ENCODE data around the gene FCGR3B.
"Not testable (repeated sequence)": the region's sequence is repeated elsewhere in the genome, so short reads cannot be mapped to it uniquely, and the experiment has no call there.

FCGR3B gene

DNA sequence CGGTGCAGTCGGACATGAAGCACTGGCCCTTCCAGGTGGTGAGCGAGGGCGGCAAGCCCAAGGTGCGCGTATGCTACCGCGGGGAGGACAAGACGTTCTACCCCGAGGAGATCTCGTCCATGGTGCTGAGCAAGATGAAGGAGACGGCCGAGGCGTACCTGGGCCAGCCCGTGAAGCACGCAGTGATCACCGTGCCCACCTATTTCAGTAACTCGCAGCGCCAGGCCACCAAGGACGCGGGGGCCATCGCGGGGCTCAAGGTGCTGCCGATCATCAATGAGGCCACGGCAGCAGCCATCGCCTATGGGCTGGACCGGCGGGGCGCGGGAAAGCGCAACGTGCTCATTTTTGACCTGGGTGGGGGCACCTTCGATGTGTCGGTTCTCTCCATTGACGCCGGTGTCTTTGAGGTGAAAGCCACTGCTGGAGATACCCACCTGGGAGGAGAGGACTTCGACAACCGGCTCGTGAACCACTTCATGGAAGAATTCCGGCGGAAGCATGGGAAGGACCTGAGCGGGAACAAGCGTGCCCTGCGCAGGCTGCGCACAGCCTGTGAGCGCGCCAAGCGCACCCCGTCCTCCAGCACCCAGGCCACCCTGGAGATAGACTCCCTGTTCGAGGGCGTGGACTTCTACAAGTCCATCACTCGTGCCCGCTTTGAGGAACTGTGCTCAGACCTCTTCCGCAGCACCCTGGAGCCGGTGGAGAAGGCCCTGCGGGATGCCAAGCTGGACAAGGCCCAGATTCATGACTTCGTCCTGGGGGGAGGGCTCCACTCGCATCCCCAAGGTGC, 24.2 kb downstream of the FCGR3B start:
- not testable (repeated sequence) for DNase-seq

DNA sequence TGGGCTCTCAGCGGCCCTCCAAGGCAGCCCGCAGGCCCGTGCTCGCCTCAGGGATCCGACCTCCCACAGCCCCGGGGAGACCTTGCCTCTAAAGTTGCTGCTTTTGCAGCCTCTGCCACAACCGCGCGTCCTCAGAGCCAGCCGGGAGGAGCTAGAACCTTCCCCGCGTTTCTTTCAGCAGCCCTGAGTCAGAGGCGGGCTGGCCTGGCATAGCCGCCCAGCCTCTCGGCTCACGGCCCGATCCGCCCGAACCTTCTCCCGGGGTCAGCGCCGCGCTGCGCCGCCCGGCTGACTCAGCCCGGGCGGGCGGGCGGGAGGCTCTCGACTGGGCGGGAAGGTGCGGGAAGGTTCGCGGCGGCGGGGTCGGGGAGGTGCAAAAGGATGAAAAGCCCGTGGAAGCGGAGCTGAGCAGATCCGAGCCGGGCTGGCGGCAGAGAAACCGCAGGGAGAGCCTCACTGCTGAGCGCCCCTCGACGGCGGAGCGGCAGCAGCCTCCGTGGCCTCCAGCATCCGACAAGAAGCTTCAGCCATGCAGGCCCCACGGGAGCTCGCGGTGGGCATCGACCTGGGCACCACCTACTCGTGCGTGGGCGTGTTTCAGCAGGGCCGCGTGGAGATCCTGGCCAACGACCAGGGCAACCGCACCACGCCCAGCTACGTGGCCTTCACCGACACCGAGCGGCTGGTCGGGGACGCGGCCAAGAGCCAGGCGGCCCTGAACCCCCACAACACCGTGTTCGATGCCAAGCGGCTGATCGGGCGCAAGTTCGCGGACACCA, 25.0 kb downstream of the FCGR3B start:
- peak in 8 of 58 donors; percentile 5 to 57 (median 28) for DNase-seq

DNA sequence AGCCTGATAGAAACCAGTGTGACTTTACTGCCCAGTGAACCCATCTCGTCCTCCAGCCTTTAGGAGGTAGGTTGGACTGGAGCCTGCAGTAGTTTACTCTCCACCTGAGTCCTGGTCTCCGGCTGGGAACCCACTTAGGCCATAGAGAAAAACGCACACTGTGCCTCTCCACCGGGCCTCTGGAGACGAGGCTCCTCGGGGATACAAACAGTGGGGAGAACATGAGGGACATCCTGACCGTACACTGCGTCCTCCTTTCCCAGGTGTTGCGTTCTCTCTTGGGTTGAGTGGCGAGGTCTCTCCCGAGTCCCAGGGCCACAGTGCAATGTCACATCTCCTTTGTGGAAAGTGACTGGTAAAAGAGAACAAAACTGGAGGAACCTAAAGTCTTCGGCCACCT, 26.0 kb downstream of the FCGR3B start:
- DNase-seq = not testable (repeated sequence)

DNA sequence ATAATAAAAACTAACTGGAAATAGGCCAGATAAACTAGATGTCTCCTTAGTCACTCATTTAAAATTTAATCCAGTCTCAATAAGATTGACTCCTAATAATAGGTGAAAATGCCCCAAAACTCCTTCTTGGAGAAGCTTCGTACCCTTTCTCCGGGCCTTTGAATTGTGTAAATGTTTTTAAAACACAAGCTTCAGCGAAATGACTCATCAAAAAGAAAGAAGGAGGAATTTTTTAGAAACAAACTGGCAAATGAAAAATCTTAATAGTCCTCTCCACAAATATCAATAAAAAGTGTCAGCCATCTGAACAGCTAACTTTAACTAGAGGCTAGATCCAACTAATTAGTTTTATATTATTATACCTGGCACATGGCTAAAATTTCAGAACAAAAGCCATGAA, 33.9 kb downstream of the FCGR3B start:
- not testable (repeated sequence) for DNase-seq

DNA sequence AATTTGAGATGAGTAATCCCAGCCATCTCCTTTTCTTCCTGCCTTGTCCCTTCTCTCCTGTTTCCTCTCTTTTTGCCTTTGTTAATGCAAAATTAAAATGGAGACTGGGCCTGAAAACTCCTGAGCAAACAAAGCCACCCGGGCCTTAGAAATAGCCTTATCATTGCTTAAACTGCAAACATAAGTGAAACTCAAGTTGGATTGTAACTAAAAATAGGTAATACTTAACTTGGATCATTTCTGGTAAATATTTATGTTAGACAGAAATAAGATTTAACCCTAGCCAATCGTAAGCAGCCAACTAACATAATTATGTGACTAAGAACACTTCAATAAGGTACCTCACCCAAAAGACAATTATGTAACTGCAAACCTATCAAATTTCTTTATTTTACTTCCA, 35.4 kb downstream of the FCGR3B start:
- DNase-seq = not testable (repeated sequence)

DNA sequence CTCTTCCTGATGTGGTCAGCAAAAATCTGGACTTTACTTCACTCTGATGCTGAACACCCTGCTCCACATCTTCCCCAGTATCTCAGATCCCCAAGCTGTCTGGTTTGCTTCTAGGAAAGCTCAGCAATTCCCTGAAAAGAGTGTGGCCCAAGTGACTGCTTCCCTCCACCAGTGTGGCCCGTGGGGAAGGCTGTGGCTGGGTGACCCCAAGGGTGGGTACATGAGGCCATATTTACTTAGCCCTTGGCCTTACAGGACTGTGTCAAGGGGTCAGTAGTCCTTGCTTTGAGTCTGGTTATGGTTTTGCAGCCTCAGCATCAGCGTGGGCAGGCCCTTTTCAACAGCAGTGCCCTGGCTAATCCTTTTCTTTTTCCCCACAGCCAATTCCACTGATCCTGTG, 35.8 kb downstream of the FCGR3B start:
- DNase-seq = not testable (repeated sequence)

DNA sequence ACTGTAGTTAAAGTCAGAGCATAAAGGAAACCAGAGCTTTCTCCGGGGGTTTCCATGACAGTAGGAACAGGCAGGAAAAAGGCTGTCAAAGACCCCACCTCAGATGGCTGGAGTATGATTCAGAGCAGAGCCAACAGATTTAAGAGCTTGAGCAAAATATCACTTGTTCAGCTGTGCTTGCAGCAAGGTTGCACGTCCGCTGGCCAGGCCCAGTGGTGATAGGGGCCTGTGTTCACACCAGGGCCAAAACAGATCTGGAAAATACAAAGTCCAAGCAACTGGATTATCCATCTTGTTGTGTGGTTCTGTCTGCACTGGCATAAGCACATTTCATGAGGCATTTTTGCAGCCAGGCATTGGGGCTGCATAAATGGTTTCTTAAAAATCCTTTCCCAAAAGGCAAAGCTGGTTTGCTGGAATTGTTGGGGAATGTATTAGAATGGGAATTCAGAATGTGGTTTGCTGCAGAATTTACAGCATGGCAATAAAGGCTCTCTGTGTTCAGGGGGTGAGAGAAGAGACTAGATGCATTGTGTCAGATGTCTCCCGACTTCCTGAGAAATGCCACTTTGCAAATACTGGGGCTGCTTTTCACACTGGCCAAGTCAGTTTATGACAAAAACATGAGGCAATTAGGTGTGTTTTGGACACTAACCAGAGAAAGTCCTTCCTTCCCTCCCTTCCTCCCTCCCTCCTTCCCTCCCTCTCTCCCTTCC, 36.5 kb downstream of the FCGR3B start:
- DNase-seq = peak in 5 of 58 donors; percentile 8 to 51 (median 25)

DNA sequence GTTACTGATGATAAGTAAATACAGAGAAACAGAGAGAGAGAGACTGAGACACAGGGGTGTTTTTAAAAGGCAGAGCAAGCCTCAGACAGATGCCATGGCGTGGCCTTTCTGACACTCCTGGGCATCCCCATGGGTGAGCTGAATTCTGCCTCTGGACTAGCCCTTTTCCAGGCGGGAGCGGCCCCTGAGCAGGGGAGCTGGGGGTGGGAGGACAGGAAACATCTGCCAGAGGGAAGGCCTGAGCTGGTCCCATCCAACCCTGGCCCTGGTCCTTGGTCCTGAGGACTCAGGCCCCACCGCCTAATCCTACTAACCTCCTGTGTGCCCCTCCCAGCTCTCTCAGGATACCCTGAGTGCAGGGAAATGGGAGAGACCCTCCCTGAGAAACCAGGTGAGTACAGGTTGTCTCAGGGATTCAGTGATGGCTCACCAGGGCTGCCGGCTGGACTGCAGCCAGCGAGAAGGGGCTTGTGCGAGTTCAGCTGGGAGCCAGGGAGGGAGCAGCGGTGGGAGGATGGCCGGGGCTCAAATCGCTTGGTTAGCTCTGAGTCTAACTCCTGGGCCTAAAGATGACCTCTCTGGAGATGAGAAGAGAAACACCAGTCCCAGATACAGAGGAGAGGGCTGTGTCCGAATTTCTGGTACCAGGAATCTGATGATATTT, 37.8 kb downstream of the FCGR3B start:
- not testable (repeated sequence) for DNase-seq

DNA sequence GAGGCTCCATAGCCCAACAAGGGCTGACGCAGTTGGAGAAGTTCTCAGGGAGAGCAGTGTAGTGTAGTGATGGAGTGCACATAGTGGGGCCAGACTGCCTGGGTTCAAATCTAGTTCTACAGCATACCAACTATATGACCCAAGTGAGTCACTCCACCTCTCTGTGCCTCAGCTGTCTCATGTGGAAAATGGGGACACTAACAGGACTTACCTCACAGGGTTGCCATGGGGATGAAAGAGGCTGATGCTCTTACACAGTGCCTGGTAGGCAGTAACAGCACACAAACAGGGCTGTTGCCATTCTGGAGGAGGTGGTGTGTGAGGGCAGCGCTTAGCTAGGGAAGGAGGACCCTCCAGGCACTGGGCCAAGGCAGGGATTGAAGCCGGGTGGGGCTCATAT, 38.4 kb downstream of the FCGR3B start:
- not testable (repeated sequence) for DNase-seq

DNA sequence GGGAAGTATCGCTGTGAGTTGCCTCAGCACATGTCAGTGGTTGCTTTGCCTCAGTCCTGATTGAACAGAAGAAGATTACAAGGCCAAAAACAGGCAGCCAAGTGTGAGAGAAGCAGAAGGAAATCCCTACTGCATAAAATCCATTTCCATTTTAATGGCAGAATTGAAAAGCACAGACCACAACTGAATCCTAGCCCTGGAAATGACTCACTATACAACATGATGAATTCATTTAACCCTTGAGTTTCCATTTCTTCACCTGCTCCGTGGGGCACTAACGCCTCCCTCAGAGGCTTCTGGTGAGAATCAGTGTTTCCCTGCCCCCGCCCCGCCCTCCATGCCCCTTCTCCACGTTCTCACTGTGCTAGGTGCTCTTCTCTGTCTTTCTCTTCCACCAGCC, 41.1 kb downstream of the FCGR3B start:
- DNase-seq = not testable (repeated sequence)

DNA sequence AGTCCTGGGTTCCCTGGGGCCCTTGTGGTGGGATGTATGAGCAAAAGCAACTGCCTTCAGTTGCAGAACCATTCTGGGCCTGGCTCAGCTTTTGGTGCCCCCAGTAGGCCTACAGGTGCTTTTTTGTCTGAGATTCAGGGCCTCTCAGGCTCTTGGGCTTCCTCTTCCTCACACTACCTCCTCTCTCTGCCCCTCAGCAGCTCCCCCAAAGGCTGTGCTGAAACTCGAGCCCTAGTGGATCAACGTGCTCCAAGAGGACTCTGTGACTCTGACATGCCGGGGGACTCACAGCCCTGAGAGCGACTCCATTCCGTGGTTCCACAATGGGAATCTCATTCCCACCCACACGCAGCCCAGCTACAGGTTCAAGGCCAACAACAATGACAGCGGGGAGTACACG, 41.6 kb downstream of the FCGR3B start:
- not testable (repeated sequence) for DNase-seq

DNA sequence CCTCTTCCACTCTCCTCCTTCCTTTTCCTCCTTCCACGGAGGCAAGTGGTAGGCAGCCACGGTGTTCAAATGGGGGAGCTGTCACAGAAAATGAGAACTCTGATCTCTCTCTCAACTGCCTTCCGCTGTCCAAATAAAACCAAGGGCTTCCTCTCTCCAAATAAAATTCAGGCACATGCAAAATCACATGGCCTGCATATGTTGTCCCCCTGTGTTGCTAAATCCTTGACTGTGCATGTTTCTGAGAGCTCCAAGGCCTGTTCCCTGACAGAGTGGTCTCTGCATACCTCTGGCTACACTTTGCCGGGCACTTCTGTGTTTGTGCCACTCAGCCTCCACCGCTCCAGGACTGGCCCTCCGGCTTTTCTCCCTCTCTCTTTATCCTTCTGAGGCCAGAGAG, 42.4 kb downstream of the FCGR3B start:
- not testable (repeated sequence) for DNase-seq

DNA sequence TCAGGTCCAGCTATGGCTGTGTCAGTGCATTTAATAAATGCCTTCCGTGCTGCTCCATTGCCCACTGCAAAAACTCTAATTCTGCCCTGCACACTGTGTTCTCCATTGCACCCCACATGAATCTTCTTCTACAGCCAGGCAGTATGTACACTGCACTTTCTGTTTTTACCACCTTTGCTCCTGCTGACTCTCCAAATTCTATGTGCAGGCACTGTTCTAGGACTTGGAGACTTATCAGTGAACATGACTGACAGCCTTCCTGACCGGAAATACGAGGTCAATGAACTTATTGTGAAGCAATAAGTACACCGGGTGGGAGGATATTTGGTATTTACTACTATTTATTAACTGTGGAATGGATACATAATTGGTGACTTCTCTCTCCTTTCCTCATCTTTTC, 48.1 kb downstream of the FCGR3B start:
- DNase-seq = not testable (repeated sequence)

DNA sequence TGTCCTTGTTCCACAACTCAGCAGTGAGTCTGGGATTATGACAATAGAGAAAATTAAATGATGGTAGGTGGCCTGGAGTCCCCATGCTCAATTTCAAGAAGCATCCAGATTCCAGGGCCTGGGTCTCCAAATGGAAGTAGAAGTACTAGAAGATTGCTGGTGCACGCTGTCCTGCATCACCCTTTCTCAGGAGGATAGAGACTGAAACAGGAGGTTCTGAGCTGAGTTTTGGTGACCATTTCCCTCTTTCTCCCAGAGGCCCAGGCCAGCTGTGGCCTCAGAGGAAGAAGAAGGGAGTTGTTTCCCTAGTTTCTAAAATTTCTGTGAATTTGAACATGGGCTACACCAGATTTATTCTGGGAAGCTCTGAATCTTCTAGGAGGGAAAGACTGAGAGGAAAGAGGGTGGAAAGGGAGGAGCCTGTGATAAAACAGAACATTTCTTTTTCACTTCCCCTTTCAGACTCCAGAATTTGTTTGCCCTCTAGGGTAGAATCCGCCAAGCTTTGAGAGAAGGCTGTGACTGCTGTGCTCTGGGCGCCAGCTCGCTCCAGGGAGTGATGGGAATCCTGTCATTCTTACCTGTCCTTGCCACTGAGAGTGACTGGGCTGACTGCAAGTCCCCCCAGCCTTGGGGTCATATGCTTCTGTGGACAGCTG, 50.0 kb downstream of the FCGR3B start:
- DNase-seq = not testable (repeated sequence)

DNA sequence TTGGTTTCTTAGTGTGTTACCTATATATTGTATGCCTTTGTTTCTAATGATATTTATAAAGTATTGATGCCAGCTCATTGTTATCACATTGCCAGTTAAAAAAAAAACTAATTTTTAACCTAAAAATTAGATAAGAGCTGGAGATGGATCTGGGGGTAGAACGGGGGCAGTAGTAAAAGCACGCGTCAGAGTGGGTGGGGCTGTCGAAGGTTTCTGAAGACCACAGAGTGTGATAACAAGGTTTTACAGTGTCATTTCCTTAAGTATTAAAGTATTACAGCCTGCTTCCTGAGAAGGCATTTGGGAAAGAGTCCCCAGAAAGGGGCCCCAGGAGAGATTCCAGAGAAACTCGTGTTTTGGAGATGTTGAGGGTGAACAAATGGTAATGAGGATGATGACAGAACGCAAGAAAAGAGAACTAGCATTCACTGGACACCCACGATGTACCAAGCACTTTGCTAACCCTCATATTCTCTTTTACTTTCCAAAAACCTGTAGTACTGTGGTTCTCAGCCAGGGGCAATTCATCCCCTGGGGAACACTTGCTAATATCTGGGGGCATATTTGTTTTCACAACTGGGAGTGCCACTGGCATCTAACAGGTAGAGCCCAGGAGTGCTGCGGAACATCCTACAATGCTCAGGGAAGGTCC, 51.0 kb downstream of the FCGR3B start:
- DNase-seq = not testable (repeated sequence)

DNA sequence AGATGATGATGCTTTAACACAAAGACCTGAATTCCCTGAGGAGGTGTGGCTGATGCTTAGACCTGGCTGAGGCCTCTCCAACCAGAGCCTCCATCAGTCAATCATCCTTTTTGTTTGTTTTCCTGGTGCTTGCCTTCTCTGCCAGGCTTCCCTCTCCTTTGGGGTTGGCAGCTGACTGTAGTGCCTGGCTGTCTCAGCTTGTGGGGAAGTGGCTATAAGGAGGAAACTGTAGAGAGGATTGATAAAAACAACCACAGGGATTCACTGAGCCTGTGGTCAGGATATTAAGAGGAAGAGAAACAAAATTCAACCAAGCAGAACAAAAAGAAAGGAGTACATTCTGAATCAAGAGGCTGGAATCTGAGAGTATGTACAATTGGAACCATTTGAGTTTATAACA, 54.3 kb downstream of the FCGR3B start:
- DNase-seq = not testable (repeated sequence)
